ENCODE results near the gene LACTBL1. TPM values are rescaled to one million over a fixed set of nuclear protein-coding genes. Genes with fewer than 3 reads are reported as not detected.

The LACTBL1 gene
- total and polyA plus RNA-seq, 2 donors (not counting 1 experiment from before 2014, with no cell fraction given) = not detected

- H3K9ac ChIP-seq (ENCODE audit: insufficient read depth, low read length) = no peak overlapping the region
- no peak overlapping the region for H2AFZ ChIP-seq (ENCODE audit: low read length)
- H4K20me1 ChIP-seq (ENCODE audit: control insufficient read depth, extremely low read depth, insufficient read depth, low read length) = no peaks in the 10 kb centered on the region
- H3K9me3 ChIP-seq (ENCODE audit: control insufficient read depth, insufficient read depth, low read depth, low read length) = no peaks in the 10 kb centered on the region
- H3K4me2 ChIP-seq (ENCODE audit: extremely low read depth, insufficient read depth, low read length) = no peak overlapping the region
- H3K27me3 ChIP-seq (ENCODE audit: control insufficient read depth, insufficient read depth, low read length) = no peaks in the 10 kb centered on the region
- H3K27ac ChIP-seq (ENCODE audit: insufficient read depth, low read length) = no peak overlapping the region
- no peak for DNase-seq (ENCODE audit: low read depth in 2 of 2)
- no peaks in the 10 kb centered on the region for H3K36me3 ChIP-seq (ENCODE audit: control insufficient read depth, insufficient read depth, low read length)
- no peaks in the 10 kb centered on the region for H3K4me1 ChIP-seq (ENCODE audit: control insufficient read depth, extremely low read depth, insufficient read depth, low read length)
- no peak overlapping the region for H3K4me3 ChIP-seq (replicated peaks in 1 of 4; ENCODE audit: control extremely low read depth in 1 of 4, insufficient read depth in 1 of 4, low read depth in 3 of 4, low read length in 4 of 4)
- H3K79me2 ChIP-seq (ENCODE audit: control insufficient read depth, insufficient read depth, low read length) = no peaks in the 10 kb centered on the region
- TF ChIP-seq EZH2 (IDR thresholded peaks at IDR 0.05; ENCODE audit: low read length, missing control alignments) (no peak), CTCF (conservative IDR thresholded peaks at IDR 0.05 in 1 of 2, IDR thresholded peaks at IDR 0.05 in 1 of 2; ENCODE audit: low read depth in 1 of 2, low read length in 2 of 2) (no peak)
Measured at GRCh38 chr1:22915816-22916470, 56.7 kb downstream of the LACTBL1 start.

DNA sequence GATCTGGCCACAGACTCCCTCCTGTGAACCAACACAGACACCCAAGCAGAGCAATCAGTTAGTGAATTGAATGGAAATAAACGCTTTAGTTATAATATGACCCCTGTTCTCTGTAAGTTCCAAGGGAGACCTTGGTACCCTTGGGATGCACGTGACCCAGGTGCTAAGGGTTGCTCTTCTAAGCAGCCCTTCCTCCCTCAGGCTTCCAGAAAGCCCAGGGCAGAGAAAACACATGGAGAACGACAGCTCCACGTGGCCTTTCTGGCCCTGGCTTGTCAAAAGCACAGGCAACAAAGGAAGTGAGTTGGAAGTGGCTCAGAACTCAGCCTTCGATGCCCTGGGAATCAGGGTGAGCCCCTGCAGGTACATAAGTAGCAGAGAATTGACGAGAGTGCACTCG, 57.4 kb downstream of the LACTBL1 start:
- no peak overlapping the region for H3K9ac ChIP-seq (ENCODE audit: insufficient read depth, low read length)
- TF ChIP-seq EZH2 (IDR thresholded peaks at IDR 0.05; ENCODE audit: low read length, missing control alignments) (no peak), CTCF (conservative IDR thresholded peaks at IDR 0.05 in 1 of 2, IDR thresholded peaks at IDR 0.05 in 1 of 2; ENCODE audit: low read depth in 1 of 2, low read length in 2 of 2) (no peak)
- H2AFZ ChIP-seq (ENCODE audit: low read length) = no peak overlapping the region
- H4K20me1 ChIP-seq (ENCODE audit: control insufficient read depth, extremely low read depth, insufficient read depth, low read length) = no peaks in the 10 kb centered on the region
- no peaks in the 10 kb centered on the region for H3K27me3 ChIP-seq (ENCODE audit: control insufficient read depth, insufficient read depth, low read length)
- no peaks in the 10 kb centered on the region for H3K79me2 ChIP-seq (ENCODE audit: control insufficient read depth, insufficient read depth, low read length)
- no peak overlapping the region for H3K4me2 ChIP-seq (ENCODE audit: extremely low read depth, insufficient read depth, low read length)
- H3K36me3 ChIP-seq (ENCODE audit: control insufficient read depth, insufficient read depth, low read length) = no peaks in the 10 kb centered on the region
- no peaks in the 10 kb centered on the region for H3K9me3 ChIP-seq (ENCODE audit: control insufficient read depth, insufficient read depth, low read depth, low read length)
- no peak overlapping the region for H3K27ac ChIP-seq (ENCODE audit: insufficient read depth, low read length)
- no peak for DNase-seq (ENCODE audit: low read depth in 2 of 2)
- no peak overlapping the region for H3K4me3 ChIP-seq (replicated peaks in 1 of 4; ENCODE audit: control extremely low read depth in 1 of 4, insufficient read depth in 1 of 4, low read depth in 3 of 4, low read length in 4 of 4)
- no peaks in the 10 kb centered on the region for H3K4me1 ChIP-seq (ENCODE audit: control insufficient read depth, extremely low read depth, insufficient read depth, low read length)

DNA sequence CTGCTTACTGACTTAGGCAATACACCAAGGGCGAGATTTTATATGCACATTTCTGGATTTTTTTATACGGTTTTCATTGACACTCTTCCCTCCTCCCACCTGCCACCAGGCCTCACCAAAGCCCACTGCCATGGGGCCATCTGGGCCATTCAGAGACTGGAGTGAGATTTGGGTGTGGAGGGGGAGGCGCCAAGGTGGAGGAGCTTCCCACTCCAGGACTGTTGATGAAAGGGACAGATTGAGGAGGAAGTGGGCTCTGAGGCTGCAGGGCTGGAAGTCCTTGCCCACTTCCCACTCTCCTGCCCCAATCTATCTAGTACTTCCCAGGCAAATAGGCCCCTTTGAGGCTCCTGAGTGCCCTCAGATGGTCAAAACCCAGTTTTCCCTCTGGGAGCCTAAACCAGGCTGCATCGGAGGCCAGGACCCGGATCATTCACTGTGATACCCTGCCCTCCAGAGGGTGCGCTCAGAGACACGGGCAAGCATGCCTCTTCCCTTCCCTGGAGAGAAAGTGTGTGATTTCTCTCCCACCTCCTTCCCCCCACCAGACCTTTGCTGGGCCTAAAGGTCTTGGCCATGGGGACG, 57.9 kb downstream of the LACTBL1 start:
- no peaks in the 10 kb centered on the region for H3K79me2 ChIP-seq (ENCODE audit: control insufficient read depth, insufficient read depth, low read length)
- H3K4me2 ChIP-seq (ENCODE audit: extremely low read depth, insufficient read depth, low read length) = no peak overlapping the region
- no peaks in the 10 kb centered on the region for H3K4me1 ChIP-seq (ENCODE audit: control insufficient read depth, extremely low read depth, insufficient read depth, low read length)
- H3K4me3 ChIP-seq (replicated peaks in 1 of 4; ENCODE audit: control extremely low read depth in 1 of 4, insufficient read depth in 1 of 4, low read depth in 3 of 4, low read length in 4 of 4) = no peak overlapping the region
- H3K9me3 ChIP-seq (ENCODE audit: control insufficient read depth, insufficient read depth, low read depth, low read length) = no peaks in the 10 kb centered on the region
- no peaks in the 10 kb centered on the region for H3K27me3 ChIP-seq (ENCODE audit: control insufficient read depth, insufficient read depth, low read length)
- H3K27ac ChIP-seq (ENCODE audit: insufficient read depth, low read length) = no peak overlapping the region
- no peaks in the 10 kb centered on the region for H4K20me1 ChIP-seq (ENCODE audit: control insufficient read depth, extremely low read depth, insufficient read depth, low read length)
- H3K9ac ChIP-seq (ENCODE audit: insufficient read depth, low read length) = no peak overlapping the region
- no peak for DNase-seq (ENCODE audit: low read depth in 2 of 2)
- TF ChIP-seq CTCF (conservative IDR thresholded peaks at IDR 0.05 in 1 of 2, IDR thresholded peaks at IDR 0.05 in 1 of 2; ENCODE audit: low read depth in 1 of 2, low read length in 2 of 2) (no peak), EZH2 (IDR thresholded peaks at IDR 0.05; ENCODE audit: low read length, missing control alignments) (no peak)
- H3K36me3 ChIP-seq (ENCODE audit: control insufficient read depth, insufficient read depth, low read length) = no peaks in the 10 kb centered on the region
- H2AFZ ChIP-seq (ENCODE audit: low read length) = no peak overlapping the region
